ENCODE measurements around the gene COPA. TPM values are rescaled to one million over a fixed set of nuclear protein-coding genes. Genes with fewer than 3 reads are reported as not detected.
"Not testable (repeated sequence)": the region's sequence is repeated elsewhere in the genome, so short reads cannot be mapped to it uniquely, and the experiment has no call there.

The COPA gene
- total RNA-seq = 117 TPM
- 100 to 1,000 TPM; 109 to 154 (median 132) TPM for polyA plus RNA-seq (ENCODE audit: insufficient read depth in 1 of 8, insufficient read length in 8 of 8, low replicate concordance in 1 of 8)
- long read RNA-seq, donor 1, full-length matches to known transcripts = 4 of 14 reads
- long read RNA-seq, donor 1, partial matches to known transcripts = 10 of 14 reads
- long read RNA-seq, donor 1, other reads (novel, unspliced or antisense) = 0 of 14 reads
- long read RNA-seq, donor 2 = 0 reads
- long read RNA-seq, donor 3, full-length matches to known transcripts = 7 of 73 reads
- long read RNA-seq, donor 3, partial matches to known transcripts = 66 of 73 reads
- long read RNA-seq, donor 3, other reads (novel, unspliced or antisense) = 0 of 73 reads
- long read RNA-seq, donor 4, full-length matches to known transcripts = 4 of 10 reads
- long read RNA-seq, donor 4, partial matches to known transcripts = 6 of 10 reads
- long read RNA-seq, donor 4, other reads (novel, unspliced or antisense) = 0 of 10 reads
- long read RNA-seq, donor 5, full-length matches to known transcripts = 22 of 331 reads
- long read RNA-seq, donor 5, partial matches to known transcripts = 292 of 331 reads
- long read RNA-seq, donor 5, other reads (novel, unspliced or antisense) = 17 of 331 reads
- long read RNA-seq, donor 6, full-length matches to known transcripts = 19 of 39 reads
- long read RNA-seq, donor 6, partial matches to known transcripts = 20 of 39 reads
- long read RNA-seq, donor 6, other reads (novel, unspliced or antisense) = 0 of 39 reads
- long read RNA-seq, donor 7, full-length matches to known transcripts = 10 of 29 reads
- long read RNA-seq, donor 7, partial matches to known transcripts = 19 of 29 reads
- long read RNA-seq, donor 7, other reads (novel, unspliced or antisense) = 0 of 29 reads
- long read RNA-seq, donor 8, full-length matches to known transcripts = 5 of 5 reads
- long read RNA-seq, donor 8, partial matches to known transcripts = 0 of 5 reads
- long read RNA-seq, donor 8, other reads (novel, unspliced or antisense) = 0 of 5 reads
- long read RNA-seq, donor 9, full-length matches to known transcripts = 4 of 42 reads
- long read RNA-seq, donor 9, partial matches to known transcripts = 38 of 42 reads
- long read RNA-seq, donor 9, other reads (novel, unspliced or antisense) = 0 of 42 reads
- long read RNA-seq, donor 10, full-length matches to known transcripts = 12 of 110 reads
- long read RNA-seq, donor 10, partial matches to known transcripts = 90 of 110 reads
- long read RNA-seq, donor 10, other reads (novel, unspliced or antisense) = 8 of 110 reads
- long read RNA-seq, donor 11, full-length matches to known transcripts = 13 of 70 reads
- long read RNA-seq, donor 11, partial matches to known transcripts = 57 of 70 reads
- long read RNA-seq, donor 11, other reads (novel, unspliced or antisense) = 0 of 70 reads

DNA sequence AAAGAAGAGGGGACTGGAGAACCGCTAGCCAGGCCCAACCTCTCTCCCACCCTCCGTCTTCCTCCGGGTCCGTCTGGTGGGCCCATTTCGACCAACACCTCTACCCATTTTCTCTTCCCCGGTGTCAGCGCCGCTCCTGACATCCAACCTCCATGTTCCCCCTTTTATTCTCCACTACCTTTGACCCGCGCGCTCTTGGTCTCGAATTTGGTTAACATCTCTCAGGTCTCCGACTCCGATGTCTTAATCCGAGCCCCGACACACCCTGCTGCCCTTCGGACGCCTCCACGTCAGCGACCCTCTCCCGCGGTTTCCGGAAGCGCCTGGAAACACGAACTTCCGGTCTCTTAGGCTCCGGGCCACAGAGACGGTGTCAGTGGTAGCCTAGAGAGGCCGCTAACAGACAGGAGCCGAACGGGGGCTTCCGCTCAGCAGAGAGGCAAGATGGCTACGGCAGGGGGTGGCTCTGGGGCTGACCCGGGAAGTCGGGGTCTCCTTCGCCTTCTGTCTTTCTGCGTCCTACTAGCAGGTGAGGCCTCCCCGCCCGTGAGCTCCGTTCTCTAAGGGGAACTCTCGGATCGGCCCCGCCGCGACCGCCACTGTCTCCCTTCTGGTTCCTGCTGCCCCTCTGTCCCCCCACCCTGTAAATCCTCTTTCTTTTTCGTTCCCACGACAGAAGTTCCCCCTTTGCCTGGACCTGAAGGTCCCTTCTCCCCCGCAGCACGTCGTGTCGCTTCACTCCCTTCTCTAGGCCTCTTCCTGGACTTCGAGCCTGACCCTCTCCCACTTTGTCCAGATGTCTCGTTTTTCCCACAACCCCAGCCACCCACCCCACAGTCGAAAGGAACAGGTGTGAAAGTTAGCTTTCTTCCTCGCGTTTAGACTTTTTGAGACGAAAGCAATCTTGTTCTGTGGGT, at the start of gene COPA, which contains the start of gene NCSTN:
Gene COPA, minus strand, starts transcription at position 298 of the 917 bp plus-strand sequence. Its CDS starts 80 bp downstream, at position 218.
Gene NCSTN, plus strand, starts transcription at position 431 of the 917 bp plus-strand sequence. Its CDS starts 14 bp downstream, at position 445.
- peak within 1 kb of the TSS; percentile 95 for H3K27ac ChIP-seq (ENCODE audit: low read length)
- peak; percentile 99 for DNase-seq
- no peaks in the 10 kb centered on the region for H3K27me3 ChIP-seq (ENCODE audit: control insufficient read depth, insufficient read depth, low read length)
- peaks cover 4% of the 10 kb centered on the region for H3K4me1 ChIP-seq (ENCODE audit: control insufficient read depth, insufficient read depth, low read length)
- under 1% methylated on average over 50 of the region's 58 CpGs for WGBS (ENCODE audit: insufficient coverage)
- H3K4me3 ChIP-seq (ENCODE audit: low read length) = peak within 1 kb of the TSS; percentile 97
- H3K9me3 ChIP-seq (replicated peaks; ENCODE audit: control insufficient read depth, low read depth, low read length) = no peaks in the 10 kb centered on the region
- H3K36me3 ChIP-seq (ENCODE audit: control insufficient read depth, insufficient read depth, low read length) = peaks cover 41% of the 10 kb centered on the region

DNA sequence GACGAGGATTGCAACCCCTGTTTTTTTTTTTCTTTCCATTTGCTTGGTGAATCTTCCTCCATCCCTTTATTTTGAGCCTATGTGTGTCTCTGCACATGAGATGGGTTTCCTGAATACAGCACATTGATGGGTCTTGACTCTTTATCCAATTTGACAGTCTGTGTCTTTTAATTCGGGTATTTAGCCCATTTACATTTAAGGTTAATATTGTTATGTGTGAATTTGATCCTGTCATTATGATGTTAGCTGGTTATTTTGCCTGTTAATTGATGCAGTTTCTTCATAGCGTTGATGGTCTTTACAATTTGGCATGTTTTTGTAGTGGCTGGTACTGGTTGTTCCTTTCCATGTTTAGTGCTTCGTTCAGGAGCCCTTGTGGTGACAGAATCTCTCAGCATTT, 45.4 kb upstream of the COPA start:
- not testable (repeated sequence) for H3K27ac ChIP-seq (ENCODE audit: low read length); H3K36me3 ChIP-seq (ENCODE audit: control insufficient read depth, insufficient read depth, low read length); H3K4me3 ChIP-seq (ENCODE audit: low read length); H3K9me3 ChIP-seq (replicated peaks; ENCODE audit: control insufficient read depth, low read depth, low read length); H3K27me3 ChIP-seq (ENCODE audit: control insufficient read depth, insufficient read depth, low read length); H3K4me1 ChIP-seq (ENCODE audit: control insufficient read depth, insufficient read depth, low read length); DNase-seq
- WGBS (ENCODE audit: insufficient coverage) = 83% methylated on average over 1 of the region's 4 CpGs

DNA sequence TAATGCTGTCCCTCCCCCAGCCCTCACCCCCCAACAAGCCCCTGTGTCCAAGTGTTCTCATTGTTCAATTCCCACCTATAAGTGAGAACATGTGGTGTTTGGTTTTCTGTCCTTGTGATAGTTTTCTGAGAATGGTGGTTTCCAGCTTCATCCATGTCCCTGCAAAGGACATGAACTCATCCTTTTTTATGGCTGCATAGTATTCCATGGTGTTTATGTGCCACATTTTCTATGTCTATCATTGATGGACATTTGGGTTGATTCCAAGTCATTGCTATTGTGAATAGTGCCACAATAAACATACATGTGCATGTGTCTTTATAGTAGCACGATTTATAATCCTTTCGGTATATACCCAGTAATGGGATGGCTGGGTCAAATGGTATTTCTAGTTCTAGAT, 41.8 kb upstream of the COPA start:
- not testable (repeated sequence) for H3K36me3 ChIP-seq (ENCODE audit: control insufficient read depth, insufficient read depth, low read length); H3K4me1 ChIP-seq (ENCODE audit: control insufficient read depth, insufficient read depth, low read length); H3K27me3 ChIP-seq (ENCODE audit: control insufficient read depth, insufficient read depth, low read length); H3K9me3 ChIP-seq (replicated peaks; ENCODE audit: control insufficient read depth, low read depth, low read length); H3K4me3 ChIP-seq (ENCODE audit: low read length); H3K27ac ChIP-seq (ENCODE audit: low read length); DNase-seq
- no CpG with 5 or more reads among the region's 2 CpGs for WGBS (ENCODE audit: insufficient coverage)

DNA sequence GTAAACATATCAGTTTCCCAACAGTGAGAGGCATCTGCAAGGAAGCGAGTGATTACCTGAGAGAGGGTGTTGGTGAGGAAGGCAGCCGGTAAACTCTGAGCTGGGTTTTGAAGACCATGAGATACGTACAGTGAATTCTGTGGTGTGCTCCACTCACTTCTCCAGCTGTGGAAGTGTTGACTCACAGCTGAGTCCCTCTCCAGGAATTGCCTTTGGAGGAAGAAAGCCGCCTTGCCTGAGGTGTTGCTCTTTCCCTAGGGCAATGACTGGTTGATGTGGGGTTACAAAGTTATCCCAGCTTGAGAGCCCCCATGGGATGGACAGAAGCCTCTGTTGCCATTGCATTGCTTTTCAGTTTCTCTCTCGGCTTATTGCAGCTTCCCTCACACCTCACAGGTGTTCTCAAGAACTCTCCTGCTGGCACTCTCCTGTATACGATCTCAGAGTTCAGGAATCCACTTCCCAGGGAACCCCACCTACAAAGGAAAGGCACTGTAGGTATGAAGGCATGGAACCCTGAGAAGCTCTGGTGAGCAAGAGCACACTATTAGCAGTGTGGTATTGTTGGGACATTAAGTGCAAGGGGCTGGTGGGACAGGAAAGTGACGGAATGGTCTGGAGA, 34.6 kb upstream of the COPA start:
- H3K9me3 ChIP-seq (replicated peaks; ENCODE audit: control insufficient read depth, low read depth, low read length) = no peaks in the 10 kb centered on the region
- H3K27me3 ChIP-seq (ENCODE audit: control insufficient read depth, insufficient read depth, low read length) = no peaks in the 10 kb centered on the region
- no peak for DNase-seq
- H3K36me3 ChIP-seq (ENCODE audit: control insufficient read depth, insufficient read depth, low read length) = no peaks in the 10 kb centered on the region
- H3K27ac ChIP-seq (ENCODE audit: low read length) = no peak overlapping the region
- H3K4me1 ChIP-seq (ENCODE audit: control insufficient read depth, insufficient read depth, low read length) = peaks cover 30% of the 10 kb centered on the region
- H3K4me3 ChIP-seq (ENCODE audit: low read length) = no peak overlapping the region
- WGBS (ENCODE audit: insufficient coverage) = 53% methylated on average over 4 of the region's 7 CpGs

DNA sequence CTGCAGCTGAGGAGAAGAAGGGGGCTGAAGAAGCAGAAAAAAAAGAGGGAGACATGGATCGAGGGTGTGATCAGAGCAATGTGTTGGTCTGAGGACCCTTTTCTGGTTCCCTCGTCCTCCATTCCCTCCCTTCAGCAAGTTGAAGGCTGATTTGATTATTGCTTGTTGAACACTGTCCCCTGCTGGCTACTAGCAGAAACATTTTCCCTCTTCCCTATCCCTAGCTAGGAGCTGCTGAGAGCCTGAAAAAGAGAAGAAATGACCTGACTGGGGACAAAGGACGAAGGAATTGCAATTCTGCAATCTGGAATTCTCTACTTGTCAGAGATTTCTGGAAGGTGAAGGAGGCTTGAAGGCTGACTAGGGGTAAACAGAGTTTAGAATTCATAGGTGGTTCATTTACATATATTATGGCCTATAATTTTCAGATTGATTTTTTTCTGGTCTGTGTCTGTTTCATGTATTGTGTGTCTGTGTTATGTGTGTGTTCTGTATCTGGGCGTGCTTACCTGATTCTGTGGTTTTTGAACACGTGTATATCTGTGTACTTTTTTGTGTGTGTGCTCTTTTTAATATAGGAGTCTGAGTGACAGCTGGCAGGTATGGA, 33.6 kb upstream of the COPA start:
- Histone ChIP-seq H3K27me3 (ENCODE audit: control insufficient read depth, insufficient read depth, low read length) (no peaks in the 10 kb centered on the region), H3K9me3 (replicated peaks; ENCODE audit: control insufficient read depth, low read depth, low read length) (no peaks in the 10 kb centered on the region), H3K36me3 (ENCODE audit: control insufficient read depth, insufficient read depth, low read length) (no peaks in the 10 kb centered on the region), H3K4me3 (ENCODE audit: low read length) (no peak overlapping the region), H3K27ac (ENCODE audit: low read length) (no peak overlapping the region), H3K4me1 (ENCODE audit: control insufficient read depth, insufficient read depth, low read length) (peaks cover 30% of the 10 kb centered on the region)
- WGBS (ENCODE audit: insufficient coverage) = no CpG with 5 or more reads among the region's 5 CpGs
- peak; percentile 85 for DNase-seq

DNA sequence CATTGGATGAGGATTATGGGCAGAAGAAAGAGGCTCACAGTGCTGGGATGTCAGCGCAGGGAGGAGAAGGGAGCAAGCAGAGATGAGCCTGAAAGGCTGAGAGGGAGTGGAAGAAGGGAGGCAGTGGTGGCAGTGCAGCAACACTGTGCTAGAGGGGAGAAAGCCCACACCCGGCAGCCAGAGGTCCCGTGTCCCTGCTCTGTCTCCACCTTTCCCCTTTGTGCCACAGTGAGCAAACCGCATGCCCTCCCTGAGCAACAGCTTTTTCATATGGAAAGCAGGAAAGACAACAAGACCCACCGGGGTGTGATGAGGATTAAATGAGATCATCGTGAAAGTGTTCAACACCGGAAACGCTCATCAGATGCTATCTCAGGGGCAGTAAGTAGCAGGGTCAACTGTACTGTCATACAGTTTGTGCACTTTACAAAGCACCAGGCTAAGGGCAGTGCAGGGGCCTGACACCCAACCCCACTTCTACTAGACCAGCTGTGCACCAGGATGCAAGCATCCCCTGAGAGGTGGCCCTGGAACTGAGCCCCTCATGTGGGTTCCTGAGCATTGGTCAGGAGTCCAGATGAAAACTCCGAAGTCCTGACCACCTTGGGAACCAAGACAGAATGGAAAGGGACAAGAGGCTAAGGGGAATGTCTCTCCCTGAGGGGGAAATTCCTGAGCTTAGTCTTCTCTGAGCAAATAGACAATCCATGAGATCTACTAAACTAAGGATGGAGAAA, 32.9 kb upstream of the COPA start:
- 18% methylated on average over 6 of the region's 9 CpGs for WGBS (ENCODE audit: insufficient coverage)
- H3K9me3 ChIP-seq (replicated peaks; ENCODE audit: control insufficient read depth, low read depth, low read length) = no peaks in the 10 kb centered on the region
- H3K27ac ChIP-seq (ENCODE audit: low read length) = peak overlapping the region; percentile 45
- H3K27me3 ChIP-seq (ENCODE audit: control insufficient read depth, insufficient read depth, low read length) = peaks cover 2% of the 10 kb centered on the region
- H3K36me3 ChIP-seq (ENCODE audit: control insufficient read depth, insufficient read depth, low read length) = no peaks in the 10 kb centered on the region
- H3K4me1 ChIP-seq (ENCODE audit: control insufficient read depth, insufficient read depth, low read length) = peaks cover 36% of the 10 kb centered on the region
- DNase-seq = peak; percentile 37
- H3K4me3 ChIP-seq (ENCODE audit: low read length) = no peak overlapping the region

DNA sequence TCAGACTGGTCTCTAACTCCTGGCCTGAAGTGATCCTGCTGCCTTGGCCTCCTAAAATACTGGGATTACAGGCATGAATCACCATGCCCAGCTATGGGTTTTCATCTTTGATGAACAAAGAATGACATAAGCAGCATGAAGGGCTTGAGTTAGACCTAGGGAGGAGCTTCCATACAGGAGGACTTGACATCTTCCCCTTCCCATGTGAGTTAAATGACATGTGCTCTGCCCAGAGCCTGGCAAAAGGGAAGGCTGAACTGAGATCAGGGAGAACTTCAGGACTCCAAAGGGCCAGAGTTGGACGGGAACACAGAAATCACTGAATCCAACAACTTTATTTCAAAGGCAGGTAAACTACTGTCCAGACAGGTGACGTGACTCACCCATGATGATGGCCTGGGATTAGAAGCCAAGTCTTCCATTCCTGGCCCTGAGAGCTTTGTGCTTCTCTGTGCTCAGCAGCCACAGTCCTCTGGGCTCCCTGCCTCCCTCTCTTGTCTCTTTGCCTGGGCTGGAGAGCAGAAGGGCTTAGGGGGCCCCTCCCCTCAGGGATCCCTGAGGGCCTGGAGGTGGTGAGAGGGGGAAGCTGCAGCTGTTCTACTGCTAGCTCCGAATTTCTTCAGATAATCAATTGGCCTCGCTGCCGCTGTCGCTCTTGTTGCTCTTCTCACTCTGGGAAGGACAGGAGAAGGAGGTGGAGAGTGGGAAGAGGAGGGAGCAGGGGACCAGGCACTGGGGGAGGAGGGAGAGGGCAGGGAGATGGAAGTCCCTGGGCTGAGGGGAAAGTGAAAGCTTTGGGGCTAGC, 31.5 kb upstream of the COPA start:
- no peak overlapping the region for H3K4me3 ChIP-seq (ENCODE audit: low read length)
- peaks cover 38% of the 10 kb centered on the region for H3K4me1 ChIP-seq (ENCODE audit: control insufficient read depth, insufficient read depth, low read length)
- H3K9me3 ChIP-seq (replicated peaks; ENCODE audit: control insufficient read depth, low read depth, low read length) = no peaks in the 10 kb centered on the region
- DNase-seq = peak; percentile 89
- peak overlapping the region; percentile 74 for H3K27ac ChIP-seq (ENCODE audit: low read length)
- H3K36me3 ChIP-seq (ENCODE audit: control insufficient read depth, insufficient read depth, low read length) = no peaks in the 10 kb centered on the region
- peaks cover 3% of the 10 kb centered on the region for H3K27me3 ChIP-seq (ENCODE audit: control insufficient read depth, insufficient read depth, low read length)
- 11% methylated on average over 5 of the region's 6 CpGs for WGBS (ENCODE audit: insufficient coverage)

All from muscle of leg (tissue), 16 donors.